ENCODE data around the gene N4BP3. TPM values are rescaled to one million over a fixed set of nuclear protein-coding genes. Genes with fewer than 3 reads are reported as not detected.

Gene N4BP3
- total and polyA plus RNA-seq, 4 donors: 0.03 to 2.0 (median 0.16) TPM

GRCh38 chr5:178130576-178131445 is 17.5 kb downstream of the N4BP3 start, which contains the start of gene RMND5B:
TSS of gene RMND5B (plus strand) at chr5:178131014. CDS start at chr5:178138120, 7,106 bp downstream.
- ATAC-seq (ENCODE audit: low FRiP score) (peak; percentile 95), DNase-seq (peak; percentile 88 to 96)
- peaks cover 0 to 2% of the 10 kb centered on the region in 2 donors for H3K36me3 ChIP-seq (ENCODE audit: control insufficient read depth in 1 of 2, insufficient read depth in 2 of 2, low read length in 1 of 2)
- H3K27me3 ChIP-seq (ENCODE audit: control insufficient read depth in 1 of 2, insufficient read depth in 2 of 2, low read length in 1 of 2): no peaks in the 10 kb centered on the region
- H3K4me1 ChIP-seq (ENCODE audit: control insufficient read depth in 1 of 2, insufficient read depth in 2 of 2, low read length in 2 of 2): no peaks in the 10 kb centered on the region
- peak within 1 kb of the TSS; percentile 61 to 81 for H3K27ac ChIP-seq (ENCODE audit: low read depth in 1 of 2, low read length in 2 of 2)
- H3K4me3 ChIP-seq (ENCODE audit: low read length in 2 of 2): peak within 1 kb of the TSS; percentile 38 to 67
- 0% methylated on average over 64 to 102 of the region's 102 CpGs for WGBS, 2 donors
- no peaks in the 10 kb centered on the region for H3K9me3 ChIP-seq (ENCODE audit: control insufficient read depth, low read length)
- intact Hi-C loops (cut with DNase I): no loop called here

GRCh38 chr5:178131446-178131996 is 18.2 kb downstream of the N4BP3 start:
- no peaks in the 10 kb centered on the region for H3K4me1 ChIP-seq (ENCODE audit: control insufficient read depth in 1 of 2, insufficient read depth in 2 of 2, low read length in 2 of 2)
- H3K9me3 ChIP-seq (ENCODE audit: control insufficient read depth, low read length): no peaks in the 10 kb centered on the region
- peak overlapping the region in 1 of 2 donors; percentile 18 for H3K27ac ChIP-seq (ENCODE audit: low read depth in 1 of 2, low read length in 2 of 2)
- DNase-seq (no peak), ATAC-seq (ENCODE audit: low FRiP score) (no peak)
- intact Hi-C loops (cut with DNase I): no loop called here
- no peaks in the 10 kb centered on the region for H3K27me3 ChIP-seq (ENCODE audit: control insufficient read depth in 1 of 2, insufficient read depth in 2 of 2, low read length in 1 of 2)
- H3K4me3 ChIP-seq (ENCODE audit: low read length in 2 of 2): peak overlapping the region; percentile 38 to 67
- H3K36me3 ChIP-seq (ENCODE audit: control insufficient read depth in 1 of 2, insufficient read depth in 2 of 2, low read length in 1 of 2): peaks cover 0 to 2% of the 10 kb centered on the region in 2 donors
- WGBS, 2 donors: 17 to 23% methylated on average over 10 of the region's 10 CpGs

- H3K36me3 ChIP-seq (ENCODE audit: control insufficient read depth in 1 of 2, insufficient read depth in 2 of 2, low read length in 1 of 2): peaks cover 0 to 2% of the 10 kb centered on the region in 2 donors
- no peak overlapping the region for H3K27ac ChIP-seq (ENCODE audit: low read depth in 1 of 2, low read length in 2 of 2)
- no peaks in the 10 kb centered on the region for H3K27me3 ChIP-seq (ENCODE audit: control insufficient read depth in 1 of 2, insufficient read depth in 2 of 2, low read length in 1 of 2)
- intact Hi-C loops (cut with DNase I): no loop called here
- 82 to 84% methylated on average over 9 to 10 of the region's 10 CpGs for WGBS, 2 donors
- no peak overlapping the region for H3K4me3 ChIP-seq (ENCODE audit: low read length in 2 of 2)
- DNase-seq: no peak
- H3K4me1 ChIP-seq (ENCODE audit: control insufficient read depth in 1 of 2, insufficient read depth in 2 of 2, low read length in 2 of 2): no peaks in the 10 kb centered on the region
- H3K9me3 ChIP-seq (ENCODE audit: control insufficient read depth, low read length): no peaks in the 10 kb centered on the region
- ATAC-seq (ENCODE audit: low FRiP score): no peak
Measured at GRCh38 chr5:178136990-178137389, 23.7 kb downstream of the N4BP3 start.

GRCh38 chr5:178137991-178138390 is 24.7 kb downstream of the N4BP3 start:
- Histone ChIP-seq H3K27ac (ENCODE audit: low read depth in 1 of 2, low read length in 2 of 2) (no peak overlapping the region), H3K4me1 (ENCODE audit: control insufficient read depth in 1 of 2, insufficient read depth in 2 of 2, low read length in 2 of 2) (no peaks in the 10 kb centered on the region), H3K36me3 (ENCODE audit: control insufficient read depth in 1 of 2, insufficient read depth in 2 of 2, low read length in 1 of 2) (peaks cover 1 to 2% of the 10 kb centered on the region in 2 donors), H3K4me3 (ENCODE audit: low read length in 2 of 2) (no peak overlapping the region), H3K27me3 (ENCODE audit: control insufficient read depth in 1 of 2, insufficient read depth in 2 of 2, low read length in 1 of 2) (no peaks in the 10 kb centered on the region), H3K9me3 (ENCODE audit: control insufficient read depth, low read length) (no peaks in the 10 kb centered on the region)
- ATAC-seq (ENCODE audit: low FRiP score): no peak
- intact Hi-C loops (cut with DNase I): no loop called here
- no peak for DNase-seq
- 89% methylated on average over 12 of the region's 12 CpGs for WGBS, 2 donors

- H3K4me1 ChIP-seq (ENCODE audit: control insufficient read depth in 1 of 2, insufficient read depth in 2 of 2, low read length in 2 of 2): no peaks in the 10 kb centered on the region
- intact Hi-C loops (cut with DNase I): no loop called here
- no peak overlapping the region for H3K27ac ChIP-seq (ENCODE audit: low read depth in 1 of 2, low read length in 2 of 2)
- 94 to 96% methylated on average over 4 of the region's 4 CpGs for WGBS, 2 donors
- no peaks in the 10 kb centered on the region for H3K27me3 ChIP-seq (ENCODE audit: control insufficient read depth in 1 of 2, insufficient read depth in 2 of 2, low read length in 1 of 2)
- ATAC-seq (ENCODE audit: low FRiP score): no peak
- no peak overlapping the region for H3K4me3 ChIP-seq (ENCODE audit: low read length in 2 of 2)
- peaks cover 0 to 6% of the 10 kb centered on the region in 2 donors for H3K36me3 ChIP-seq (ENCODE audit: control insufficient read depth in 1 of 2, insufficient read depth in 2 of 2, low read length in 1 of 2)
- H3K9me3 ChIP-seq (ENCODE audit: control insufficient read depth, low read length): no peaks in the 10 kb centered on the region
- DNase-seq: no peak
Measured at GRCh38 chr5:178141550-178141949, 28.2 kb downstream of the N4BP3 start.

- ATAC-seq (ENCODE audit: low FRiP score): no peak
- peaks cover 0 to 6% of the 10 kb centered on the region in 2 donors for H3K36me3 ChIP-seq (ENCODE audit: control insufficient read depth in 1 of 2, insufficient read depth in 2 of 2, low read length in 1 of 2)
Measured at GRCh38 chr5:178142642-178143041, 29.3 kb downstream of the N4BP3 start.

GRCh38 chr5:178143246-178143645 is 29.9 kb downstream of the N4BP3 start:
- intact Hi-C loops (cut with DNase I): no loop called here
- DNase-seq: no peak
- Histone ChIP-seq H3K4me3 (ENCODE audit: low read length in 2 of 2) (no peak overlapping the region), H3K36me3 (ENCODE audit: control insufficient read depth in 1 of 2, insufficient read depth in 2 of 2, low read length in 1 of 2) (peaks cover 0 to 6% of the 10 kb centered on the region in 2 donors), H3K27ac (ENCODE audit: low read depth in 1 of 2, low read length in 2 of 2) (no peak overlapping the region), H3K4me1 (ENCODE audit: control insufficient read depth in 1 of 2, insufficient read depth in 2 of 2, low read length in 2 of 2) (no peaks in the 10 kb centered on the region), H3K9me3 (ENCODE audit: control insufficient read depth, low read length) (no peaks in the 10 kb centered on the region), H3K27me3 (ENCODE audit: control insufficient read depth in 1 of 2, insufficient read depth in 2 of 2, low read length in 1 of 2) (no peaks in the 10 kb centered on the region)
- WGBS, 2 donors: 82 to 84% methylated on average over 6 of the region's 6 CpGs
- no peak for ATAC-seq (ENCODE audit: low FRiP score)

More at GRCh38 chr5:178142642-178143041, 29.3 kb downstream of the N4BP3 start:
- intact Hi-C loops (cut with DNase I): no loop called here
- H3K27me3 ChIP-seq (ENCODE audit: control insufficient read depth in 1 of 2, insufficient read depth in 2 of 2, low read length in 1 of 2): no peaks in the 10 kb centered on the region
- H3K4me1 ChIP-seq (ENCODE audit: control insufficient read depth in 1 of 2, insufficient read depth in 2 of 2, low read length in 2 of 2): no peaks in the 10 kb centered on the region
- no peak for DNase-seq
- H3K4me3 ChIP-seq (ENCODE audit: low read length in 2 of 2): no peak overlapping the region
- H3K27ac ChIP-seq (ENCODE audit: low read depth in 1 of 2, low read length in 2 of 2): no peak overlapping the region
- 90 to 94% methylated on average over 20 of the region's 20 CpGs for WGBS, 2 donors
- no peaks in the 10 kb centered on the region for H3K9me3 ChIP-seq (ENCODE audit: control insufficient read depth, low read length)

- ATAC-seq (ENCODE audit: low FRiP score) (no peak), DNase-seq (no peak)
- H3K36me3 ChIP-seq (ENCODE audit: control insufficient read depth in 1 of 2, insufficient read depth in 2 of 2, low read length in 1 of 2): peaks cover 0 to 6% of the 10 kb centered on the region in 2 donors
- no peak overlapping the region for H3K27ac ChIP-seq (ENCODE audit: low read depth in 1 of 2, low read length in 2 of 2)
- no peaks in the 10 kb centered on the region for H3K4me1 ChIP-seq (ENCODE audit: control insufficient read depth in 1 of 2, insufficient read depth in 2 of 2, low read length in 2 of 2)
- no peaks in the 10 kb centered on the region for H3K9me3 ChIP-seq (ENCODE audit: control insufficient read depth, low read length)
- WGBS, 2 donors: 59 to 62% methylated on average over 10 of the region's 10 CpGs
- no peak overlapping the region for H3K4me3 ChIP-seq (ENCODE audit: low read length in 2 of 2)
- intact Hi-C loops (cut with DNase I): no loop called here
- H3K27me3 ChIP-seq (ENCODE audit: control insufficient read depth in 1 of 2, insufficient read depth in 2 of 2, low read length in 1 of 2): no peaks in the 10 kb centered on the region
Measured at GRCh38 chr5:178143901-178144300, 30.6 kb downstream of the N4BP3 start.

Measured in aorta (tissue), 5 donors.